Measurements from ENCODE around the gene PPP1R10. TPM values are rescaled to one million over a fixed set of nuclear protein-coding genes. Genes with fewer than 3 reads are reported as not detected.

The PPP1R10 gene
- total and polyA plus RNA-seq, 2 experiments from 2014 or later, result 34.5 to 38.6 TPM

GRCh38 chr6:30592287-30592686, 24.8 kb downstream of the PPP1R10 start:
- Histone ChIP-seq H3K27me3 (no peaks in the 10 kb centered on the region), H3K36me3 (replicated peaks; ENCODE audit: insufficient read depth, low read depth) (no peaks in the 10 kb centered on the region), H4K20me1 (ENCODE audit: insufficient read depth, poor library complexity, severe bottlenecking) (no peaks in the 10 kb centered on the region), H3K79me2 (peaks cover 9% of the 10 kb centered on the region), H3K27ac (no peak overlapping the region), H3K4me1 (ENCODE audit: insufficient read depth) (no peaks in the 10 kb centered on the region), H3K4me2 (no peak overlapping the region), H3K4me3 (no peak overlapping the region), H3K9me2 (replicated peaks; ENCODE audit: insufficient read depth) (no peaks in the 10 kb centered on the region), H2AFZ (no peak overlapping the region), H3K9me3 (ENCODE audit: low read depth) (no peaks in the 10 kb centered on the region)
- no peak for TF ChIP-seq EZH2phosphoT487 (IDR thresholded peaks at IDR 0.05; ENCODE audit: low read depth, severe bottlenecking, unreplicated experiment)
- no peak for TF ChIP-seq EZH2 (IDR thresholded peaks at IDR 0.05; ENCODE audit: borderline replicate concordance)
- TF ChIP-seq CTCF (IDR thresholded peaks at IDR 0.05; ENCODE audit: poor library complexity), result no peak
- DNase-seq (ENCODE audit: low spot score), result no peak
- WGBS (ENCODE audit: low lambda C conversion rate, missing lambda C conversion rate), result 100% methylated on average over 1 of the region's 1 CpG

GRCh38 chr6:30591008-30591407, 26.0 kb downstream of the PPP1R10 start:
- Histone ChIP-seq H3K9me3 (ENCODE audit: low read depth) (no peaks in the 10 kb centered on the region), H3K9me2 (replicated peaks; ENCODE audit: insufficient read depth) (no peaks in the 10 kb centered on the region), H3K4me3 (no peak overlapping the region), H3K36me3 (replicated peaks; ENCODE audit: insufficient read depth, low read depth) (no peaks in the 10 kb centered on the region), H3K27me3 (no peaks in the 10 kb centered on the region), H3K79me2 (peaks cover 9% of the 10 kb centered on the region), H4K20me1 (ENCODE audit: insufficient read depth, poor library complexity, severe bottlenecking) (no peaks in the 10 kb centered on the region), H3K4me1 (ENCODE audit: insufficient read depth) (no peaks in the 10 kb centered on the region), H2AFZ (no peak overlapping the region), H3K27ac (peak overlapping the region; percentile 67), H3K4me2 (peak overlapping the region; percentile 20)
- 62% methylated on average over 1 of the region's 1 CpG for WGBS (ENCODE audit: low lambda C conversion rate, missing lambda C conversion rate)
- DNase-seq (ENCODE audit: low spot score), result peak; percentile 52
- TF ChIP-seq EZH2phosphoT487 (IDR thresholded peaks at IDR 0.05; ENCODE audit: low read depth, severe bottlenecking, unreplicated experiment), result no peak
- TF ChIP-seq EZH2 (IDR thresholded peaks at IDR 0.05; ENCODE audit: borderline replicate concordance), result no peak
- no peak for TF ChIP-seq CTCF (IDR thresholded peaks at IDR 0.05; ENCODE audit: poor library complexity)

GRCh38 chr6:30590509-30590908, 26.5 kb downstream of the PPP1R10 start:
- Histone ChIP-seq H3K4me2 (no peak overlapping the region), H3K9me3 (ENCODE audit: low read depth) (no peaks in the 10 kb centered on the region), H3K36me3 (replicated peaks; ENCODE audit: insufficient read depth, low read depth) (no peaks in the 10 kb centered on the region), H3K4me1 (ENCODE audit: insufficient read depth) (no peaks in the 10 kb centered on the region), H3K9me2 (replicated peaks; ENCODE audit: insufficient read depth) (no peaks in the 10 kb centered on the region), H2AFZ (no peak overlapping the region), H3K79me2 (peaks cover 9% of the 10 kb centered on the region), H3K27ac (peak overlapping the region; percentile 67), H3K27me3 (no peaks in the 10 kb centered on the region), H3K4me3 (no peak overlapping the region), H4K20me1 (ENCODE audit: insufficient read depth, poor library complexity, severe bottlenecking) (no peaks in the 10 kb centered on the region)
- TF ChIP-seq EZH2 (IDR thresholded peaks at IDR 0.05; ENCODE audit: borderline replicate concordance) (no peak), EZH2phosphoT487 (IDR thresholded peaks at IDR 0.05; ENCODE audit: low read depth, severe bottlenecking, unreplicated experiment) (no peak), CTCF (IDR thresholded peaks at IDR 0.05; ENCODE audit: poor library complexity) (no peak)
- no peak for DNase-seq (ENCODE audit: low spot score)
- WGBS (ENCODE audit: low lambda C conversion rate, missing lambda C conversion rate), result 93% methylated on average over 8 of the region's 8 CpGs

All from hepatocyte (in vitro differentiated cells).